ENCODE data around the gene INPP5A. TPM values are rescaled to one million over a fixed set of nuclear protein-coding genes. Genes with fewer than 3 reads are reported as not detected.
"Not testable (repeated sequence)": the region's sequence is repeated elsewhere in the genome, so short reads cannot be mapped to it uniquely, and the experiment has no call there.

Gene INPP5A
- total and polyA plus RNA-seq, 4 donors: 37.7 to 112 (median 54.9) TPM

DNA sequence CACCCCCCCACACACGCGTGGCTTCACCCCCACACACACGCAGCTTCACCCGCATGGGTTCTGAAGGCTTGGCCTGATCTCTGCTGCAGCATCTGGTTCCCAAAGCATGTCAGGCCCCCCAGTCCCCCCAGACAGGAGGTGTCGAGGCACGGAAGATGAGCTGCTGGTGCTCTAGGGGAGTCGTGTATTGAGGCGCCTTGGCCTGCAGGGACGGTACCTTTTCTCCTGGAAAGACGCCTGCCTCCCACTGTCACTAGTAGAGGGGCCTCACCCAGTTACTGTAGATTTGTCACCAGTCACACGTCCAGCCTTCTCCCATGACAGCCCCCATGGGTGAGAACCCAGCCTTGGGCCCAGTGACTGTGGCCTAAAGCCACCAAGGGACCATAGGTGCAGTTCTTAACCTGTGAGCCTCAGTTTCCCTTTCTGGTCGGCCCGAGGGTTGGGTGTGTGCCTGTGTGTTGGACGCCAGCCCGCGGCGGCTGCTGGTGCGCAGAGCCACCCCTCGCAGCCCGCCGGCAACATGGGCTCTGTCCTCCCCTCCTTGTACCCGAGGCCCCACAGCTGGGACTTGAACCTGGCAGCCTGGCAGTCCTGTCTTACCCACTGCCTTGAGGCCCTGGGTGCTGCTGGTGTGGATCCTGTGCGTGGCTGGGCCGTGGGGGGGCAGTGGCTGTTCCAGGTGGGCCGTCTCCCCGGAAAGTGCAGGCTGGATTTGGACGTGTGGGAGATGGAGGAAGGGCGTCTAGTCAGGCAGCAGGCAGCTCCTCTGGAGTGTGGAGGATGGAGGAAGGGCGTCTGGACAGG, 166.6 kb downstream of the INPP5A start:
- DNase-seq: peak; percentile 39 to 60
- Histone ChIP-seq H3K27me3 (ENCODE audit: control insufficient read depth in 1 of 2, insufficient read depth in 2 of 2, low read length in 1 of 2) (no peaks in the 10 kb centered on the region), H3K27ac (ENCODE audit: low read depth in 1 of 2, low read length in 2 of 2) (no peak overlapping the region), H3K36me3 (ENCODE audit: control insufficient read depth in 1 of 2, insufficient read depth in 2 of 2, low read length in 1 of 2) (no peaks in the 10 kb centered on the region), H3K9me3 (ENCODE audit: control insufficient read depth, low read length) (no peaks in the 10 kb centered on the region), H3K4me1 (ENCODE audit: control insufficient read depth in 1 of 2, insufficient read depth in 2 of 2, low read length in 2 of 2) (no peaks in the 10 kb centered on the region), H3K4me3 (ENCODE audit: low read length in 2 of 2) (no peak overlapping the region)
- intact Hi-C loops (cut with DNase I): no loop called here
- 96 to 97% methylated on average over 29 of the region's 29 CpGs for WGBS, 2 donors
- ATAC-seq (ENCODE audit: low FRiP score): no peak

GRCh38 chr10:132704815-132705064, 167.2 kb downstream of the INPP5A start:
- H3K4me1 ChIP-seq (ENCODE audit: control insufficient read depth in 1 of 2, insufficient read depth in 2 of 2, low read length in 2 of 2); ATAC-seq (ENCODE audit: low FRiP score); H3K36me3 ChIP-seq (ENCODE audit: control insufficient read depth in 1 of 2, insufficient read depth in 2 of 2, low read length in 1 of 2); DNase-seq; H3K4me3 ChIP-seq (ENCODE audit: low read length in 2 of 2); intact Hi-C loops (cut with DNase I); H3K27ac ChIP-seq (ENCODE audit: low read depth in 1 of 2, low read length in 2 of 2); H3K9me3 ChIP-seq (ENCODE audit: control insufficient read depth, low read length); H3K27me3 ChIP-seq (ENCODE audit: control insufficient read depth in 1 of 2, insufficient read depth in 2 of 2, low read length in 1 of 2): not testable (repeated sequence)
- WGBS, 2 donors: 94 to 97% methylated on average over 4 to 9 of the region's 9 CpGs

- Histone ChIP-seq H3K27me3 (ENCODE audit: control insufficient read depth in 1 of 2, insufficient read depth in 2 of 2, low read length in 1 of 2) (no peaks in the 10 kb centered on the region), H3K27ac (ENCODE audit: low read depth in 1 of 2, low read length in 2 of 2) (no peak overlapping the region), H3K9me3 (ENCODE audit: control insufficient read depth, low read length) (no peaks in the 10 kb centered on the region), H3K4me1 (ENCODE audit: control insufficient read depth in 1 of 2, insufficient read depth in 2 of 2, low read length in 2 of 2) (no peaks in the 10 kb centered on the region), H3K36me3 (ENCODE audit: control insufficient read depth in 1 of 2, insufficient read depth in 2 of 2, low read length in 1 of 2) (peaks cover 0 to 2% of the 10 kb centered on the region in 2 donors), H3K4me3 (ENCODE audit: low read length in 2 of 2) (no peak overlapping the region)
- WGBS, 2 donors: 72 to 78% methylated on average over 15 of the region's 15 CpGs
- DNase-seq: peak; percentile 47 to 63
- ATAC-seq (ENCODE audit: low FRiP score): no peak
- intact Hi-C loops (cut with DNase I): no loop called here
Observed at GRCh38 chr10:132705173-132705572, 167.6 kb downstream of the INPP5A start.

GRCh38 chr10:132705943-132706342, 168.4 kb downstream of the INPP5A start:
- H3K36me3 ChIP-seq (ENCODE audit: control insufficient read depth in 1 of 2, insufficient read depth in 2 of 2, low read length in 1 of 2): peaks cover 0 to 2% of the 10 kb centered on the region in 2 donors
- H3K27ac ChIP-seq (ENCODE audit: low read depth in 1 of 2, low read length in 2 of 2): no peak overlapping the region
- 90 to 96% methylated on average over 1 of the region's 1 CpG for WGBS, 2 donors
- ATAC-seq (ENCODE audit: low FRiP score) (no peak), DNase-seq (no peak)
- no peaks in the 10 kb centered on the region for H3K4me1 ChIP-seq (ENCODE audit: control insufficient read depth in 1 of 2, insufficient read depth in 2 of 2, low read length in 2 of 2)
- intact Hi-C loops (cut with DNase I): no loop called here
- no peak overlapping the region for H3K4me3 ChIP-seq (ENCODE audit: low read length in 2 of 2)
- H3K27me3 ChIP-seq (ENCODE audit: control insufficient read depth in 1 of 2, insufficient read depth in 2 of 2, low read length in 1 of 2): no peaks in the 10 kb centered on the region
- no peaks in the 10 kb centered on the region for H3K9me3 ChIP-seq (ENCODE audit: control insufficient read depth, low read length)

DNA sequence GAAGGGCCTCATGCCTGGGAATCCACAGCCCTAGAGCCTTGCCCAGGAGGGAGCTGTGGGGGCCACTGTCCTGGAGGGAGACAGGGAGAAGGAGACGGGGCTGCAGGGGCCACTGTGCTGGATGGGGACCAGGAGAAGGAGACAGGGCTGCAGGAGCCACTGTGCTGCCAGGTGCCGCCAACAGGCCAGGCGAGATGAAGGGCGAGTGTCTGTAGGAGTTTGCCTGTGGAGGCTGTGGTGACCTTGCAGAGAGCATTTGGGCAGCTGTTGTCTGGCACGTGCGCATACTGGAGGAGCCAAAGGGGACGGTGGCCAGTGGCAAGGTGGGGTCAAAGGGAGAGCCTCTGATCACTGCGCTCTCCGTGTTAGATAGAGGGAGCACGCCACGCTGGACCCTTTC, 169.1 kb downstream of the INPP5A start:
- peak; percentile 33 to 43 for DNase-seq
- peaks cover 0 to 2% of the 10 kb centered on the region in 2 donors for H3K36me3 ChIP-seq (ENCODE audit: control insufficient read depth in 1 of 2, insufficient read depth in 2 of 2, low read length in 1 of 2)

DNA sequence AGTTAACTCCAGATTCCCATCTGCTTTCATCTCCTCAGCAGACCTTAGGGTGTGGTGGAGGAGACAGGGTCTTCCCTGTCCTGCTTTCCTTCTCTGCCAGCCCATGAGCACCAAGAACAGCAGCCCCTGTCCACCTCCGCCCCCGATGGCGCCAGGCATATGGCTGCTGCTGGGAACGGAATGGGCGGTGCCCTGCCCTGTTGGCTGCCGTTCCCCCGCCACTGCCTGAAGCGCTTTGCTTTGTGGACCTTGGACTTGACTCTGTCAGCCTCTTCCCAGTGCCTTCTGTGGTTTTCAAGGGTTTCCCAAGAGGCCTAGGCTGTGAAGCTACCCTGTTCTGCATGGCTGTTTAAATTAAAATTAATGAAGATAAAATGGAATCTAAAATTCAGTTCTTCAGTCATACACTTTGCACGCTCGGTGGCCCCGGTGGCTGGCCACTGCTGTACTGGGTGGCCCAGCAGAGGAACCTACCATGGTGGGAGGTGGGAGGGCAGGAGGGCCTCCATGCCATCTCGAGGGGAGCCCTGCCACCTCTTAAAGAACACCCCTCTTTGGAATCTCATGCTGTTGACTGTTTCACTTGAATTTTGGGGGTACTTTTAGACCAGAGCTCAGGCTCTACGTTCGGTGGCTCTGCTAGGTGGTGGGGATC, 169.7 kb downstream of the INPP5A start:
- H3K4me1 ChIP-seq (ENCODE audit: control insufficient read depth in 1 of 2, insufficient read depth in 2 of 2, low read length in 2 of 2): no peaks in the 10 kb centered on the region
- DNase-seq: peak; percentile 24 to 70

More for the DNA sequence above, 169.1 kb downstream of the INPP5A start:
- H3K4me3 ChIP-seq (ENCODE audit: low read length in 2 of 2): no peak overlapping the region
- no peak overlapping the region for H3K27ac ChIP-seq (ENCODE audit: low read depth in 1 of 2, low read length in 2 of 2)
- no peaks in the 10 kb centered on the region for H3K27me3 ChIP-seq (ENCODE audit: control insufficient read depth in 1 of 2, insufficient read depth in 2 of 2, low read length in 1 of 2)
- intact Hi-C loops (cut with DNase I): no loop called here
- H3K9me3 ChIP-seq (ENCODE audit: control insufficient read depth, low read length): no peaks in the 10 kb centered on the region
- WGBS, 2 donors: 98 to 99% methylated on average over 11 of the region's 11 CpGs
- no peak for ATAC-seq (ENCODE audit: low FRiP score)
- H3K4me1 ChIP-seq (ENCODE audit: control insufficient read depth in 1 of 2, insufficient read depth in 2 of 2, low read length in 2 of 2): no peaks in the 10 kb centered on the region

GRCh38 chr10:132707776-132708171, 170.2 kb downstream of the INPP5A start:
- H3K4me1 ChIP-seq (ENCODE audit: control insufficient read depth in 1 of 2, insufficient read depth in 2 of 2, low read length in 2 of 2): no peaks in the 10 kb centered on the region
- ATAC-seq (ENCODE audit: low FRiP score): no peak
- no peak overlapping the region for H3K27ac ChIP-seq (ENCODE audit: low read depth in 1 of 2, low read length in 2 of 2)
- no peaks in the 10 kb centered on the region for H3K9me3 ChIP-seq (ENCODE audit: control insufficient read depth, low read length)
- no peak overlapping the region for H3K4me3 ChIP-seq (ENCODE audit: low read length in 2 of 2)
- H3K27me3 ChIP-seq (ENCODE audit: control insufficient read depth in 1 of 2, insufficient read depth in 2 of 2, low read length in 1 of 2): no peaks in the 10 kb centered on the region
- WGBS, 2 donors: 96 to 97% methylated on average over 15 of the region's 15 CpGs
- intact Hi-C loops (cut with DNase I): no loop called here
- peak; percentile 43 to 68 for DNase-seq
- H3K36me3 ChIP-seq (ENCODE audit: control insufficient read depth in 1 of 2, insufficient read depth in 2 of 2, low read length in 1 of 2): peaks cover 0 to 2% of the 10 kb centered on the region in 2 donors

More for the DNA sequence above, 169.7 kb downstream of the INPP5A start:
- WGBS, 2 donors: 93 to 98% methylated on average over 14 of the region's 14 CpGs
- peaks cover 0 to 2% of the 10 kb centered on the region in 2 donors for H3K36me3 ChIP-seq (ENCODE audit: control insufficient read depth in 1 of 2, insufficient read depth in 2 of 2, low read length in 1 of 2)
- H3K4me3 ChIP-seq (ENCODE audit: low read length in 2 of 2): no peak overlapping the region
- ATAC-seq (ENCODE audit: low FRiP score): no peak
- no peak overlapping the region for H3K27ac ChIP-seq (ENCODE audit: low read depth in 1 of 2, low read length in 2 of 2)
- intact Hi-C loops (cut with DNase I): no loop called here
- H3K27me3 ChIP-seq (ENCODE audit: control insufficient read depth in 1 of 2, insufficient read depth in 2 of 2, low read length in 1 of 2): no peaks in the 10 kb centered on the region
- no peaks in the 10 kb centered on the region for H3K9me3 ChIP-seq (ENCODE audit: control insufficient read depth, low read length)

DNA sequence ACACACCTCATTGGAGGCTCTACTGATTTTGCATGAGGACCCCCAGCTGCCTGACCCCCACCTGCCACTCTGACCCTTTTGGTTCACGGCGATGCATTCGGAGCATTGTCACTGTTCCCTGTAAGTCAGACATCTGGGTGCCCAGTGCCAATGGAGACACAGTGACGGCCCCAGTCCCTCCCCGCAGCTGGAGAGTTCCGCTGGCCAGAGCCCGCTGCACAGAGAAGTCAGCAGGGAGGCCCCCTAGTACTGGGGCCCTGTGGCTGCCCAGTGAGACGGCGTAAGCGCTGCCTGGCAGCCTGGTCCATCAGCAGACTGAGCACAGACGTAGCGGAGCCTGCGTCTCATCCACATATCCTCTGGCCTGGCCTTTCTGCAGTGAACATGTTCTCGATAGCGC, 170.9 kb downstream of the INPP5A start:
- Histone ChIP-seq H3K4me3 (ENCODE audit: low read length in 2 of 2) (no peak overlapping the region), H3K4me1 (ENCODE audit: control insufficient read depth in 1 of 2, insufficient read depth in 2 of 2, low read length in 2 of 2) (no peaks in the 10 kb centered on the region), H3K36me3 (ENCODE audit: control insufficient read depth in 1 of 2, insufficient read depth in 2 of 2, low read length in 1 of 2) (peaks cover 0 to 2% of the 10 kb centered on the region in 2 donors), H3K9me3 (ENCODE audit: control insufficient read depth, low read length) (no peaks in the 10 kb centered on the region), H3K27ac (ENCODE audit: low read depth in 1 of 2, low read length in 2 of 2) (no peak overlapping the region), H3K27me3 (ENCODE audit: control insufficient read depth in 1 of 2, insufficient read depth in 2 of 2, low read length in 1 of 2) (no peaks in the 10 kb centered on the region)
- ATAC-seq (ENCODE audit: low FRiP score) (no peak), DNase-seq (peak; percentile 31 to 43)
- intact Hi-C loops (cut with DNase I): no loop called here
- 93 to 95% methylated on average over 15 of the region's 15 CpGs for WGBS, 2 donors

- Histone ChIP-seq H3K9me3 (ENCODE audit: control insufficient read depth, low read length) (no peaks in the 10 kb centered on the region), H3K36me3 (ENCODE audit: control insufficient read depth in 1 of 2, insufficient read depth in 2 of 2, low read length in 1 of 2) (peaks cover 0 to 2% of the 10 kb centered on the region in 2 donors), H3K4me3 (ENCODE audit: low read length in 2 of 2) (no peak overlapping the region), H3K4me1 (ENCODE audit: control insufficient read depth in 1 of 2, insufficient read depth in 2 of 2, low read length in 2 of 2) (no peaks in the 10 kb centered on the region), H3K27me3 (ENCODE audit: control insufficient read depth in 1 of 2, insufficient read depth in 2 of 2, low read length in 1 of 2) (no peaks in the 10 kb centered on the region), H3K27ac (ENCODE audit: low read depth in 1 of 2, low read length in 2 of 2) (no peak overlapping the region)
- ATAC-seq (ENCODE audit: low FRiP score) (no peak), DNase-seq (peak; percentile 18 to 37)
- intact Hi-C loops (cut with DNase I): no loop called here
- WGBS, 2 donors: 79% methylated on average over 4 of the region's 4 CpGs
Observed at GRCh38 chr10:132708936-132709335, 171.3 kb downstream of the INPP5A start.

Measured in aorta (tissue), 5 donors.